ENCODE results near the gene RAD9A. TPM values are rescaled to one million over a fixed set of nuclear protein-coding genes. Genes with fewer than 3 reads are reported as not detected.
A peak's percentile ranks its signal among the peaks of the same experiment; 100 is the strongest.
"Not testable (repeated sequence)": the region's sequence is repeated elsewhere in the genome, so short reads cannot be mapped to it uniquely, and the experiment has no call there.

The RAD9A gene
- total RNA-seq, 1 experiment from 2014 or later, result 38.4 TPM

DNA sequence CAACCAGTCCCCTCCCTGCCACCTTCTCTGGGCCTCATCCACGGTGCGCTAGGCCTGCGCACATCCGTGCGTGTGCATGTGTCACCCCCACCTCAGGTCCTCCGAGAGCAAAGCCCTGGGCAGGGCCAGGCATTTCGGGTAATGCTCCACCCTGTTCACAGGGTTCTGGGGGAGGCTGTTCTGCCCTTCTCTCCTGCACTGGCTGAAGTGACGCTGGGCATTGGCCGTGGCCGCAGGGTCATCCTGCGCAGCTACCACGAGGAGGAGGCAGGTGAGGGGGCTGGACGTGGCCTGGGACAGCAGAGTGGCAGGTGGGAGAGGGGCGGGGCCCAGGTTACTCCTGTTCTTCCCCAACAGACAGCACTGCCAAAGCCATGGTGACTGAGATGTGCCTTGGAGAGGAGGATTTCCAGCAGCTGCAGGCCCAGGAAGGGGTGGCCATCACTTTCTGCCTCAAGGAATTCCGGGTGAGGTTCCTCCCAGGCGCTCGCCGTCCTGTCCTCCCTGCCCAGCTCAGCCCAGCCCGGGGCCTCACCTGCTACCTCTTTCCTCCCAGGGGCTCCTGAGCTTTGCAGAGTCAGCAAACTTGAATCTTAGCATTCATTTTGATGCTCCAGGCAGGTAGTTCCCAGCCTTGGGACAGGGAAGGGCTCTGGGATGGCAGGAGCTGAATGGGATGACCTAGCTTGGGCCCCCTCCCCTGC, 3.9 kb downstream of the RAD9A start:
- no peak for DNase-seq (ENCODE audit: low spot score)

GRCh38 chr11:67396259-67396581, 4.4 kb downstream of the RAD9A start:
- no peak for DNase-seq (ENCODE audit: low spot score)

GRCh38 chr11:67396587-67397389, 5.0 kb downstream of the RAD9A start:
- no peak for DNase-seq (ENCODE audit: low spot score)

- DNase-seq (ENCODE audit: low spot score), result no peak
These were observed 5.8 kb downstream of the RAD9A start for GRCh38 chr11:67397536-67397935.

DNA sequence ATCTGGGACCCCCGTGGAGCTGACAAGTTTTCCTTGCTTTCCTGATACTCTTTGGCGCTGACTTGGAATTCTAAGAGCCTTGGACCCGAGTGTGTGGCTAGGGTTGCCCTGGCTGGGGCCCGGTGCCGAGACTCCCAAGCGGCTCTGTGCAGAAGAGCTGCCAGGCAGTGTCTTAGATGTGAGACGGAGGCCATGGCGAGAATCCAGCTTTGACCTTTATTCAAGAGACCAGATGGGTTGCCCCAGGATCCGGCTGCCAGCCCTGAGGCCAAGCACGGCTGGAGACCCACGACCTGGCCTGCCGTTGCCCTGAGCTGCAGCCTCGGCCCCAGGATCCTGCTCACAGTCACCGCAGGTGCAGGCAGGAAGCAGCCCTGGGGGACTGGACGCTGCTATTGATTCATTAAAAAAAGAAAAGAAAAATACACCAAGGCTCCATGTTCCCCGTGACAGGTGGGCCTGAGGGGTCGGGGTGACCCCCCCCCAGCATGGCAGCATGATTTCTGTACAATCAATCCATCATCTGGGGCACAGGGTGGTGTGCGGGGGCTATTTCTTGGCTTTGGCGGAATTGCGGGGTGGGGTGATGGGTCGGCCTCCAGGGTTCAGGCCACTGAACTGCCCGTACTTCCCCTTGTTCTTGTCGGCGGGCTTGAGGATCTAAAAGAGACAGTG, 6.3 kb downstream of the RAD9A start:
- no peak for DNase-seq (ENCODE audit: low spot score)

GRCh38 chr11:67398661-67399563, 7.1 kb downstream of the RAD9A start:
- DNase-seq (ENCODE audit: low spot score), result no peak

GRCh38 chr11:67400251-67400941, 8.6 kb downstream of the RAD9A start:
- DNase-seq (ENCODE audit: low spot score), result no peak

DNA sequence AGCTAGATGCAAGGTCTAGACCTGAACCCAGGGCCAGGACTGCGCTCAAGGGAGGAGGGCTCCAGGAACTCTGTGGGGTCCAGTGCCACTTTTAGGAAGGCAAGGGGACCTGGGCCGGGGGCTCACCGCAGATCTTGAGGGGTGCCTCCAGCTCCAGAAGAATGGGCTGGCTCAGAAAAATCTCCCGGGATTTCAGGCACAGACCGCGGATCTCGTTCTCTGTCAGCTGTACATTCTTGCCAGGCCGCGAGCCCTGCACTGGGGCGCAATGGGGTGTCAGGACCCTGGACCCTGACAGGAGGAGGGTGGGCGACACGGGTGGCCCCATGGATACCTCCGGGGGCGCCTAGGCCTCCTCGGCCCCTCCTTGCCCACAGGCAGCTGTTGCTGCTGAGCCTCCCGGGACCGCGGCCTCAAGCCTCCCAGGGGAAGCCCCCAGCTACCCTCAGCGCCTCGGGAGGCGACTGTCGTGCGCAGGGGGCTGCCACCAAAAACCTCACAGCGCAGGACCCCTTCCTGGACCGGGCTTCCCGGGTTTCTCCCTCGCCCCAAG, 9.2 kb downstream of the RAD9A start:
- no peak for DNase-seq (ENCODE audit: low spot score)

GRCh38 chr11:67401495-67402191, 9.9 kb downstream of the RAD9A start, which contains the start of gene PPP1CA:
Gene PPP1CA (minus strand): TSS chr11:67401858. CDS start chr11:67401782, 76 bp downstream.
- DNase-seq (ENCODE audit: low spot score), result peak; percentile 90

- not testable (repeated sequence) for DNase-seq (ENCODE audit: low spot score)
These were observed 10.5 kb downstream of the RAD9A start for GRCh38 chr11:67402192-67402839.

DNA sequence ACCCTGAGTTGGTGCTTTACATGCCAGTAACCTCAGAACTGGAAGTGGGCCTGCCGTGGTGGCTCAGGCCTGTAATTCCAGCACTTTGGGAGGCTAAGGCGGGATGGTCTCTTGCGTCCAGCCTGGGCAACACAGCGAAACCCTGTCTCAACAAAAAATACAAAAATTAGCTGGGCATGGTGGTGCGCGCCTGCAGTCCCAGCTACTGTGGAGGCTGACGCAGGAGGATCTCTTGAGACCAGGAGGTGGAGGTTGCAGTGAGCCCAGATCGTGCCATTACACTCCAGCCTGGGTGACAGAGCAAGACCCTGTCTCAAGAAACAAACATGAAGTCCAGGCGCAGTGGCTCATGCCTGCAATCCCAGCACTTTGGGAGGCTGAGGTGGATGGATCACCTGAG, 11.3 kb downstream of the RAD9A start:
- DNase-seq (ENCODE audit: low spot score), result not testable (repeated sequence)

GRCh38 chr11:67404515-67405195, 12.9 kb downstream of the RAD9A start:
- no peak for DNase-seq (ENCODE audit: low spot score)

DNA sequence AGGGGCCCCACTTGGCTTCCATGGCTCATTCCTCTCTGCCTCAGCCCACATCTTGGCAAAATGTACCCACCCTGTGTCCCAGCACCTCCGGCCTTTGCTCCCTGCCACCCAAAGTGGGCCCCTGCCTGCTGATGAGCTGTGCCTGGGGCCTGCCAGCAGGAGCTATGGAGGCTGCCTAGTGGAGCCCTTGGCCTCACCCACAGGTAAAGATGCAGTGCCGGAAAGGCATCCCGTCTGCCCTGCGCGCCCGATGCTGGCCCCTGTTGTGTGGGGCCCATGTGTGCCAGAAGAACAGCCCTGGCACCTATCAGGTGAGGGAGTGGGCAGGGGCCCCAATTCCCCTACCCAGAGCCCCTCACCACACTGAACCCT, 13.4 kb downstream of the RAD9A start:
- no peak for DNase-seq (ENCODE audit: low spot score)

GRCh38 chr11:67405688-67406339, 14.0 kb downstream of the RAD9A start:
- no peak for DNase-seq (ENCODE audit: low spot score)

DNA sequence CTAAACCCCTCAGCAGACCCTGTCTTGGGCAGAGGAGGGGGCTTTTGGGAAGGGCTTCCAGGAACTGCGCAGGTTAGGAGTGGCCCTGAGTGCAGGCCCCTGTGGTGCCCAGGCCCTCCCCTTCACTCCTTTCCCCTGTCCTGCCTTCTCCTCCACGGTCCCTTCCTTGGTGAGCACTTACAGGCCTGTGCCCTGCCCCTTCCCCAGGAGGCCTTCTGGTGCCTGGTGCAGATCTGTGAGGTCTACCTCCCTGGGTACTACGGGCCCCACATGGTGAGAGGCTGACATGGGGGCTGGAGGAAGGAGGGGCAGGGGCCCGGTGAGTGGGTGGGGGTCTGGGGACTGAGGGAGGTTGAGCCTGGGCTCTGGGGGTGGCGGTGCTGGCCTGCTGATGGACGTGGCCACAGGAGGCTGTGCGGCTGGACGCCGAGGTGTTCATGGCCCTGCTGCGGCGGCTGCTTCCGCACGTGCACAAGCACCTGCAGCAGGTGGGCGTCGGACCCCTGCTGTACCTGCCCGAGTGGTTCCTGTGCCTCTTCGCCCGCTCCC, 14.7 kb downstream of the RAD9A start:
- no peak for DNase-seq (ENCODE audit: low spot score)

- DNase-seq (ENCODE audit: low spot score), result peak; percentile 49
These were observed 15.3 kb downstream of the RAD9A start for GRCh38 chr11:67406969-67407687.

DNA sequence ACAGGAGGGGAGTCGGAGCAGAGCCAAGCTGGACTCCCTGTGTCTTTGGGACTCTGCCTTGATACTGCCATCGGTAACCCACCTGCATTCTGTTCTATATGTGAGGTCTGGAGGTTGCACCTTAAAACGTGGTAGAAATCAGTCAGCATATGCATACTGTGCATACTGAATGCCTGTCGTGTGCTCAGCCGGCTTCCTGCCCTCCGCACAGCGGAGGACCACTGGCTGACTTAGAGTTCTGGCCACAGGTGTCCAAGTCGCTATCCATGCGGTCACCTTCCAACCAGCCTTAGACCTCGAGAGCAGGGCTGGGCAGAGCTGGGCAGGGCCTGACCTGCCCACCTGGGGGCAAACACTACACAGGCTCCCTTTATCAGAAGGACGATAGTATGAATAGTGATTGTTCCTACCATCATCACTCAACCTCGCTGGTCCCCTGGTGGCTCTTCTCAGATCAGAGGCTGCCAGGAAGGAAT, 15.9 kb downstream of the RAD9A start:
- no peak for DNase-seq (ENCODE audit: low spot score)

Measured in HT-29 (cell line).